ENCODE results near the gene DENND1A.

DENND1A gene

GRCh38 chr9:123354806-123355508 lies 575.0 kb downstream of the DENND1A start:
- TF ChIP-seq, protein P1, sequence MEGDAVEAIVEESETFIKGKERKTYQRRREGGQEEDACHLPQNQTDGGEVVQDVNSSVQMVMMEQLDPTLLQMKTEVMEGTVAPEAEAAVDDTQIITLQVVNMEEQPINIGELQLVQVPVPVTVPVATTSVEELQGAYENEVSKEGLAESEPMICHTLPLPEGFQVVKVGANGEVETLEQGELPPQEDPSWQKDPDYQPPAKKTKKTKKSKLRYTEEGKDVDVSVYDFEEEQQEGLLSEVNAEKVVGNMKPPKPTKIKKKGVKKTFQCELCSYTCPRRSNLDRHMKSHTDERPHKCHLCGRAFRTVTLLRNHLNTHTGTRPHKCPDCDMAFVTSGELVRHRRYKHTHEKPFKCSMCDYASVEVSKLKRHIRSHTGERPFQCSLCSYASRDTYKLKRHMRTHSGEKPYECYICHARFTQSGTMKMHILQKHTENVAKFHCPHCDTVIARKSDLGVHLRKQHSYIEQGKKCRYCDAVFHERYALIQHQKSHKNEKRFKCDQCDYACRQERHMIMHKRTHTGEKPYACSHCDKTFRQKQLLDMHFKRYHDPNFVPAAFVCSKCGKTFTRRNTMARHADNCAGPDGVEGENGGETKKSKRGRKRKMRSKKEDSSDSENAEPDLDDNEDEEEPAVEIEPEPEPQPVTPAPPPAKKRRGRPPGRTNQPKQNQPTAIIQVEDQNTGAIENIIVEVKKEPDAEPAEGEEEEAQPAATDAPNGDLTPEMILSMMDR (IDR thresholded peaks at IDR 0.05): no peak

DNA sequence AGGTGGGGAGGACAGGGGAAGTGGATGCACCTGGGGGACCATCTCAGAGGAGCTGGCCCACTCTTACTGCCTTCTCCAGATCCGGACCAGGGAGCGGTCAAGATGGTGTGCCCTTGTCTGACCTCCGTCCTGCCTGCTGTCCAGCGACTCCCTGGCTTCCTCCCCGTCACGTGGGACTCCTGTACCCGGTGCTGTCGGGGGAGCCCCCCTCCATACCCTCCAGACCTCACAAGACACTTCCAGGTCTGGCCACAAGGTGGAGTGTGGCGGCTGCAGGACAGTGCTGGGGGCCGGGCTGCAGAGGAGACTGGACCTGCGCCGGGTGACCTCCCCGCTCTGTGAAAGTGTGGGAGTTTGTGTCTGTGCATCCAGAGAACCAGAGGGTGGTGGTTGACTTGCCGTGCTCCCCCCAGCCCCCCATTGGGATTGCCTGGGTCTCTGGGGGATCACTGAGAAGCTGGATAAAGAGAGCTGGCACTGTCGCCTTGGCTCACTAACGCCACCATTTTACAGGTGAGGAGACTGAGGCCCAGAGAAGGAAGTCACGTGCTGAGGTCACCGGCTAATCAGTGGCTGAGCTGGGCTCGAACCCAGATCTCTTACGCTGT lies 575.8 kb downstream of the DENND1A start:
- TF ChIP-seq, protein P1 (IDR thresholded peaks at IDR 0.05): peak; percentile 93

DNA sequence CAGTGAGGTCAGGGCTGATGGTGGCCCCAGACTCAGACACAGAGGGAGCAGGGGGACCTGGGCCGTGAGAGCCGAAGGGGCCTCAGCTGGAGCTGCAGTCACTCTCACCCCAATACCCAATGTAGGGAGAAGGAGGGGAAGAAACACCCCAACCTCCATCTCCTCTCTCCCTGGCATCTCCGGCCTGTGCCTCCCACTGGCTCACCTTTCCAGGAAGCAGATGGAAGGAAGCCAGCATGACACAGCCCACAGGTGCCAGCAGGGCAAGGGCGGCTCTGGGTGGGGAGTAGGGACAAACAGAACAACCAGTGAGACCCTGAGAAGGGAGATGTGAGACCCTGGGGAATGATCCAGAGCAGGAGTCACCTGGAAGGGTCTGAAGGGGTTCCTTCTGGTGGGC lies 576.9 kb downstream of the DENND1A start:
- TF ChIP-seq, protein P1 (IDR thresholded peaks at IDR 0.05): no peak

- TF ChIP-seq, protein P1 (IDR thresholded peaks at IDR 0.05): no peak
Observed at GRCh38 chr9:123350590-123351310, 579.2 kb downstream of the DENND1A start.

DNA sequence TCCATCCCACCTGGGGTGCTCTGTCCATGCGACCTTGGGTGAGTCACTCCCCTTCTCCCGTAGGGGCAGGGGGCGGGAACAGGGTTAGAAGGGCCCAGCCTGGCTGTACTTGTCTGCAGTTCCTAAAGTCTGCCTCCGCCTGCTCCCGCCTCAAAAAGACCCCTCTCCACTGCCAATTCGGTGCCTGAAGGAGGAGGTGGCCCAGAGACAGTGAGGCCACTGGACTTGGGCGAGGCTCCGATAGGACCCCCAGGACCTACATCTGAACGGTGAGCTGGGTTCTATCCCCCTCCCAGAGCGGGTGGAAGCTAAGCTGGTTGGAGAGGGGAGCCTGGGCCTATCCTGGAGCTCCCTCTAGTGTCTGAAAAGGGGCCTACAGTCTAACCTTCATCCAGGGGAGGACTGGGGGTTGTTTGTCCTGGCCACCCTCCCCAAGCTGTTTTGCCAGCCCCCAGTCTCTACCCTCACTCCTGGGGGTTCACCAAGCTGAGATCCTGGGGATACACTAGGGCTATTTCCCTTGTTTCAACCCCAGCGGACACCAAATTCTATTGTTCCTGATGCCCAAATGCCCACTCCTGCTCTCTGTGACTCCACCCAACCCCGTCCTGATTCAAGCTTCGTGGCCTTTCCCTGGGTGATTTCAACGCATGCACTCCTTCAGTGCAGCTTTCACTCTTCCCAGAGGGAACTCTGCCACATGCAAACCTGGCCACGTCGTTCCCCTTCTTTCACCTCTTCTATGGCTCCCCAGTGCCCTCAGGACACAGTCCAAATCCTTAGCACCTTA lies 580.0 kb downstream of the DENND1A start:
- TF ChIP-seq, protein P1 (IDR thresholded peaks at IDR 0.05): peak; percentile 89

GRCh38 chr9:123349033-123349432 lies 580.9 kb downstream of the DENND1A start:
- TF ChIP-seq, protein P1 (IDR thresholded peaks at IDR 0.05): no peak

GRCh38 chr9:123348317-123348992 lies 581.5 kb downstream of the DENND1A start:
- TF ChIP-seq, protein P1 (IDR thresholded peaks at IDR 0.05): no peak

All from LNCAP (cell line).